K562 (cell line): ENCODE data around the gene RCL1. TPM values are rescaled to one million over a fixed set of nuclear protein-coding genes. Genes with fewer than 3 reads are reported as not detected.

Experiments used
- RBM17 ChIP-seq: fragments of 200-400 bp; formaldehyde crosslinking; IDR thresholded peaks from 2 replicates; pipeline ENCODE4 v1.6.1; 2017; ENCODE audit warnings: low read depth, mild to moderate bottlenecking, low read length, borderline replicate concordance
- RFX5 ChIP-seq: IDR thresholded peaks from 2 replicates; pipeline ENCODE4 v1.6.1; 2011; ENCODE audit warnings: low read depth, mild to moderate bottlenecking, improper control_type of control experiment, low read length
- SMAD2 ChIP-seq: fragments of 150-350 bp; IDR thresholded peaks from 2 replicates; pipeline ENCODE4 v1.6.1; 2014; ENCODE audit warnings: low read depth, mild to moderate bottlenecking, low read length
- ZFX ChIP-seq: sonication (generic); formaldehyde crosslinking; IDR thresholded peaks from 2 replicates; pipeline ENCODE4 v1.8.0; 2022; ENCODE audit warnings: mild to moderate bottlenecking, missing genetic modification reagents, moderate library complexity
- ZNF316 ChIP-seq: fragments of 450-650 bp; IDR thresholded peaks from 2 replicates; pipeline ENCODE4 v1.6.1; 2016
- ZNF589 ChIP-seq: fragments of 200-800 bp; sonication (Bioruptor generic); IDR thresholded peaks from 2 replicates; pipeline ENCODE4 v1.6.1; 2016; ENCODE audit warnings: low read depth, missing genetic modification characterization, missing compliant biosample characterization
- polyA plus RNA-seq, 8 experiments: library from polyadenylated mRNA; depleted of rRNA in 4 of 8; stranded (reverse) in 5 of 8; unstranded in 3 of 8; fragments of >200 nt; fragmentation: Nextera tagmentation in 2 of 8; fragmentation: Illumina TruSeq in 1 of 8; extraction: Ambion mirVana in 2 of 8; extraction: Trizol in 1 of 8; gene quantifications; 2 replicates each; pipeline versions ENCODE4 v1.2.1 to v1.2.3, GENCODE V29; 2011 to 2014; ENCODE audit warnings: inconsistent platforms in 1 of 8, missing spikeins in 1 of 8
- total RNA-seq, 7 experiments: library from RNA; depleted of rRNA in 6 of 7; stranded (reverse); fragments of >200 nt in 6 of 7; fragmentation: Illumina TruSeq in 2 of 7; extraction: Trizol in 2 of 7; gene quantifications; 2 replicates each; pipeline versions ENCODE4 v1.2.1 to v1.2.3, GENCODE V29; 2011 to 2021; ENCODE audit warnings: low replicate concordance in 1 of 7
- TF ChIP-seq, protein P1 (sequence below): IDR thresholded peaks from 2 replicates; pipeline ENCODE4 v1.6.1; 2012; ENCODE audit warnings: low read depth, low read length, improper control_type of control experiment, borderline replicate concordance
- TF ChIP-seq, protein P2 (sequence below): fragments of 450-650 bp; IDR thresholded peaks from 2 replicates; pipeline ENCODE4 v1.6.1; 2018; ENCODE audit not compliant: partially characterized antibody
- TF ChIP-seq, protein P3 (sequence below): sonication (generic); formaldehyde crosslinking; IDR thresholded peaks from 2 replicates; pipeline ENCODE4 v1.8.0; 2023; ENCODE audit warnings: mild to moderate bottlenecking, missing genetic modification reagents
- TF ChIP-seq, protein P4 (sequence below): fragments of 450-650 bp; formaldehyde crosslinking; conservative IDR thresholded peaks from 2 replicates; pipeline ENCODE4 v1.4.0; 2022; ENCODE audit warnings: mild to moderate bottlenecking, missing genetic modification characterization

The RCL1 gene
- total and polyA plus RNA-seq, 9 of the 15 experiments (the other 6 are each of a cell fraction or from before 2014, with no cell fraction given): 24.0 to 67.7 (median 38.6) TPM

DNA sequence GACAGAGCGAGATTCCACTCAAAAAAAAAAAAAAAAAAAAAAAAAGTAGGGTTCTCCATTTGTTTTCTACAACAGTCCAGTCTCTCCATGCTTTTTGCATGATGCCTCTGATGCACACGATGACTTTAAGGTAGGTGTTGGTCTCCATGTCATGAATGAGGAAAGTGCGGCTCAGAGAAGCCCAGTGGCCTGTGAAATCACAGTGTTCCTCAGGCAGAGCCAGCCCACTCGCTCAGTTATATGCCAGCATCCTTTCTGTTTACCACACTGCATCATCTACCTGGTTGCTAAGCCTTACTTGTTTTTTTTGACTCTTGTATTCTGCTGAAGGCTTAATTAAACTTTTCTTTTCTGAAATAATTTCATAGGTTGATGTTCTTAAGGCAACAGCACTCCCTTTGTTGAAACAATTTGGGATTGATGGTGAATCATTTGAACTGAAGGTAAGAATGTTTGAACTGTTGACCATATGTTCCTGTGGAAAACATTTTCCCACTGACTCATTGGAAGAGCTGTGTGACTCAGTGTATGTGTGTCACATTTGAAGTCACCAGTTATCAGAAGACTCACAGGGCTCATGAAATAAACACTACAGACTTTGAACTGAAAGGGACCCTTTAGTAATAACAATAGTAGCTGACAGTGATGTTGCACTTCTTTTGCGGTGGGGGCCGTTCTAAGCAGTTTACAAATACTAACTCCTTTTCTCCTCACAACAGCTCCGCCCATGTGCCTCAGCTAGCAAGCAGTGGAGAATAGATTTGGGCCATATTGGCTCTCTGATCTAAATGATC lies 40.2 kb downstream of the RCL1 start (continued):
- no peak for TF ChIP-seq RBM17
- peak; percentile 42 for TF ChIP-seq ZNF316
- TF ChIP-seq, protein P1, sequence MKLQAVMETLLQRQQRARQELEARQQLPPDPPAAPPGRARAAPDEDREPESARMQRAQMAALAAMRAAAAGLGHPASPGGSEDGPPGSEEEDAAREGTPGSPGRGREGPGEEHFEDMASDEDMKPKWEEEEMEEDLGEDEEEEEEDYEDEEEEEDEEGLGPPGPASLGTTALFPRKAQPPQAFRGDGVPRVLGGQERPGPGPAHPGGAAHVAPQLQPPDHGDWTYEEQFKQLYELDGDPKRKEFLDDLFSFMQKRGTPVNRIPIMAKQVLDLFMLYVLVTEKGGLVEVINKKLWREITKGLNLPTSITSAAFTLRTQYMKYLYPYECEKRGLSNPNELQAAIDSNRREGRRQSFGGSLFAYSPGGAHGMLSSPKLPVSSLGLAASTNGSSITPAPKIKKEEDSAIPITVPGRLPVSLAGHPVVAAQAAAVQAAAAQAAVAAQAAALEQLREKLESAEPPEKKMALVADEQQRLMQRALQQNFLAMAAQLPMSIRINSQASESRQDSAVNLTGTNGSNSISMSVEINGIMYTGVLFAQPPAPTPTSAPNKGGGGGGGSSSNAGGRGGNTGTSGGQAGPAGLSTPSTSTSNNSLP: no peak
- TF ChIP-seq ZNF589 (CRISPR knock-in tag): no peak
- TF ChIP-seq RFX5: no peak
- TF ChIP-seq SMAD2: no peak
- TF ChIP-seq, protein P2, sequence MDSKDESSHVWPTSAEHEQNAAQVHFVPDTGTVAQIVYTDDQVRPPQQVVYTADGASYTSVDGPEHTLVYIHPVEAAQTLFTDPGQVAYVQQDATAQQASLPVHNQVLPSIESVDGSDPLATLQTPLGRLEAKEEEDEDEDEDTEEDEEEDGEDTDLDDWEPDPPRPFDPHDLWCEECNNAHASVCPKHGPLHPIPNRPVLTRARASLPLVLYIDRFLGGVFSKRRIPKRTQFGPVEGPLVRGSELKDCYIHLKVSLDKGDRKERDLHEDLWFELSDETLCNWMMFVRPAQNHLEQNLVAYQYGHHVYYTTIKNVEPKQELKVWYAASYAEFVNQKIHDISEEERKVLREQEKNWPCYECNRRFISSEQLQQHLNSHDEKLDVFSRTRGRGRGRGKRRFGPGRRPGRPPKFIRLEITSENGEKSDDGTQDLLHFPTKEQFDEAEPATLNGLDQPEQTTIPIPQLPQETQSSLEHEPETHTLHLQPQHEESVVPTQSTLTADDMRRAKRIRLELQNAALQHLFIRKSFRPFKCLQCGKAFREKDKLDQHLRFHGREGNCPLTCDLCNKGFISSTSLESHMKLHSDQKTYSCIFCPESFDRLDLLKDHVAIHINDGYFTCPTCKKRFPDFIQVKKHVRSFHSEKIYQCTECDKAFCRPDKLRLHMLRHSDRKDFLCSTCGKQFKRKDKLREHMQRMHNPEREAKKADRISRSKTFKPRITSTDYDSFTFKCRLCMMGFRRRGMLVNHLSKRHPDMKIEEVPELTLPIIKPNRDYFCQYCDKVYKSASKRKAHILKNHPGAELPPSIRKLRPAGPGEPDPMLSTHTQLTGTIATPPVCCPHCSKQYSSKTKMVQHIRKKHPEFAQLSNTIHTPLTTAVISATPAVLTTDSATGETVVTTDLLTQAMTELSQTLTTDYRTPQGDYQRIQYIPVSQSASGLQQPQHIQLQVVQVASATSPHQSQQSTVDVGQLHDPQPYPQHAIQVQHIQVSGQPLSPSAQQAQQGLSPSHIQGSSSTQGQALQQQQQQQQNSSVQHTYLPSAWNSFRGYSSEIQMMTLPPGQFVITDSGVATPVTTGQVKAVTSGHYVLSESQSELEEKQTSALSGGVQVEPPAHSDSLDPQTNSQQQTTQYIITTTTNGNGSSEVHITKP: no peak
- TF ChIP-seq, protein P3, sequence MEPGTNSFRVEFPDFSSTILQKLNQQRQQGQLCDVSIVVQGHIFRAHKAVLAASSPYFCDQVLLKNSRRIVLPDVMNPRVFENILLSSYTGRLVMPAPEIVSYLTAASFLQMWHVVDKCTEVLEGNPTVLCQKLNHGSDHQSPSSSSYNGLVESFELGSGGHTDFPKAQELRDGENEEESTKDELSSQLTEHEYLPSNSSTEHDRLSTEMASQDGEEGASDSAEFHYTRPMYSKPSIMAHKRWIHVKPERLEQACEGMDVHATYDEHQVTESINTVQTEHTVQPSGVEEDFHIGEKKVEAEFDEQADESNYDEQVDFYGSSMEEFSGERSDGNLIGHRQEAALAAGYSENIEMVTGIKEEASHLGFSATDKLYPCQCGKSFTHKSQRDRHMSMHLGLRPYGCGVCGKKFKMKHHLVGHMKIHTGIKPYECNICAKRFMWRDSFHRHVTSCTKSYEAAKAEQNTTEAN (CRISPR knock-in tag): no peak
- TF ChIP-seq, protein P4, sequence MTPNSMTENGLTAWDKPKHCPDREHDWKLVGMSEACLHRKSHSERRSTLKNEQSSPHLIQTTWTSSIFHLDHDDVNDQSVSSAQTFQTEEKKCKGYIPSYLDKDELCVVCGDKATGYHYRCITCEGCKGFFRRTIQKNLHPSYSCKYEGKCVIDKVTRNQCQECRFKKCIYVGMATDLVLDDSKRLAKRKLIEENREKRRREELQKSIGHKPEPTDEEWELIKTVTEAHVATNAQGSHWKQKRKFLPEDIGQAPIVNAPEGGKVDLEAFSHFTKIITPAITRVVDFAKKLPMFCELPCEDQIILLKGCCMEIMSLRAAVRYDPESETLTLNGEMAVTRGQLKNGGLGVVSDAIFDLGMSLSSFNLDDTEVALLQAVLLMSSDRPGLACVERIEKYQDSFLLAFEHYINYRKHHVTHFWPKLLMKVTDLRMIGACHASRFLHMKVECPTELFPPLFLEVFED (CRISPR knock-in tag): no peak
- no peak for TF ChIP-seq ZFX (CRISPR knock-in tag)
